MM.1S (cell line): Measurements from ENCODE around the gene CTAGE9.
"Not testable (repeated sequence)": the region's sequence is repeated elsewhere in the genome, so short reads cannot be mapped to it uniquely, and the experiment has no call there.

Experiments used
- DNase-seq: peaks from one replicate; pipeline ENCODE4 v3.0.0-alpha.2; 2015
- H2AFZ ChIP-seq: fragments of 300-600 bp; sonication (generic); 2 replicates; pipeline ENCODE4 v1.6.0; 2016; ENCODE audit warnings: antibody characterized with exemption, low read length
- H3F3A ChIP-seq: fragments of 300-600 bp; sonication (generic); 2 replicates; pipeline ENCODE4 v1.6.1; 2016; ENCODE audit warnings: mild to moderate bottlenecking, antibody characterized with exemption, low read length, moderate library complexity, mixed read lengths; ENCODE audit not compliant: insufficient read depth
- H3K27ac ChIP-seq: fragments of 300-600 bp; sonication (generic); 2 replicates; pipeline ENCODE4 v1.5.1; 2016; ENCODE audit warnings: mild to moderate bottlenecking, low read length
- H3K27me3 ChIP-seq: fragments of 300-600 bp; sonication (generic); replicated peaks from 2 replicates; pipeline ENCODE4 v1.6.0; 2016; ENCODE audit warnings: low read length; ENCODE audit not compliant: insufficient read depth
- H3K36me3 ChIP-seq: fragments of 300-600 bp; sonication (generic); replicated peaks from 2 replicates; pipeline ENCODE4 v1.6.1; 2016; ENCODE audit warnings: mild to moderate bottlenecking, low read length, mixed read lengths; ENCODE audit not compliant: insufficient read depth
- H3K4me1 ChIP-seq: fragments of 300-600 bp; sonication (generic); 2 replicates; pipeline ENCODE4 v1.6.1; 2016; ENCODE audit warnings: low read length, mixed read lengths
- H3K4me2 ChIP-seq: fragments of 300-600 bp; sonication (generic); 2 replicates; pipeline ENCODE4 v1.6.0; 2016; ENCODE audit warnings: low read depth, low read length
- H3K4me3 ChIP-seq: fragments of 300-600 bp; sonication (generic); 2 replicates; pipeline ENCODE4 v1.5.1; 2016; ENCODE audit warnings: low read length, mixed read lengths
- H3K79me2 ChIP-seq: fragments of 300-600 bp; sonication (generic); 2 replicates; pipeline ENCODE4 v1.6.1; 2016; ENCODE audit warnings: mixed run types, low read length, mixed read lengths
- H3K9ac ChIP-seq: fragments of 300-600 bp; sonication (generic); 2 replicates; pipeline ENCODE4 v1.6.1; 2016; ENCODE audit warnings: low read length, mixed read lengths
- H3K9me2 ChIP-seq: fragments of 300-600 bp; sonication (generic); replicated peaks from 2 replicates; pipeline ENCODE4 v1.6.1; 2016; ENCODE audit warnings: mild to moderate bottlenecking, low read length, mixed read lengths; ENCODE audit not compliant: insufficient read depth
- H3K9me3 ChIP-seq: fragments of 300-600 bp; sonication (generic); replicated peaks from 2 replicates; pipeline ENCODE4 v1.6.1; 2016; ENCODE audit warnings: mild to moderate bottlenecking, low read length, mixed read lengths; ENCODE audit not compliant: insufficient read depth
- H4K20me1 ChIP-seq: fragments of 300-600 bp; sonication (generic); 2 replicates; pipeline ENCODE4 v1.6.1; 2016; ENCODE audit warnings: mild to moderate bottlenecking, low read length, moderate library complexity, mixed read lengths; ENCODE audit not compliant: insufficient read depth
- CTCF ChIP-seq: fragments of 300-600 bp; sonication (generic); IDR thresholded peaks from 2 replicates; pipeline ENCODE4 v1.5.1; 2016; ENCODE audit warnings: antibody characterized with exemption, low read length, mixed read lengths
- EZH2 ChIP-seq: fragments of 300-600 bp; sonication (generic); optimal IDR thresholded peaks from 2 replicates; pipeline ENCODE3; 2017; ENCODE audit warnings: low read depth, mild to moderate bottlenecking, antibody characterized with exemption, low read length, mixed read lengths
- EZH2phosphoT487 ChIP-seq: fragments of 300-600 bp; sonication (generic); IDR thresholded peaks from 2 replicates; pipeline ENCODE4 v1.6.1; 2018; ENCODE audit warnings: antibody characterized with exemption, low read length

CTAGE9 gene, protein sequence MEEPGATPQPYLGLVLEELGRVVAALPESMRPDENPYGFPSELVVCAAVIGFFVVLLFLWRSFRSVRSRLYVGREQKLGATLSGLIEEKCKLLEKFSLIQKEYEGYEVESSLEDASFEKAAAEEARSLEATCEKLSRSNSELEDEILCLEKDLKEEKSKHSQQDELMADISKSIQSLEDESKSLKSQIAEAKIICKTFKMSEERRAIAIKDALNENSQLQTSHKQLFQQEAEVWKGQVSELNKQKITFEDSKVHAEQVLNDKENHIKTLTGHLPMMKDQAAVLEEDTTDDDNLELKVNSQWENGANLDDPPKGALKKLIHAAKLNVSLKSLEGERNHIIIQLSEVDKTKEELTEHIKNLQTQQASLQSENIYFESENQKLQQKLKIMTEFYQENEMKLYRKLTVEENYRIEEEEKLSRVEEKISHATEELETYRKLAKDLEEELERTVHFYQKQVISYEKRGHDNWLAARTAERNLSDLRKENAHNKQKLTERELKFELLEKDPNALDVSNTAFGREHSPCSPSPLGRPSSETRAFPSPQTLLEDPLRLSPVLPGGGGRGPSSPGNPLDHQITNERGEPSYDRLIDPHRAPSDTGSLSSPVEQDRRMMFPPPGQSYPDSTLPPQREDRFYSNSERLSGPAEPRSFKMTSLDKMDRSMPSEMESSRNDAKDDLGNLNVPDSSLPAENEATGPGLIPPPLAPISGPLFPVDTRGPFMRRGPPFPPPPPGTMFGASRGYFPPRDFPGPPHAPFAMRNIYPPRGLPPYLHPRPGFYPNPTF

DNA sequence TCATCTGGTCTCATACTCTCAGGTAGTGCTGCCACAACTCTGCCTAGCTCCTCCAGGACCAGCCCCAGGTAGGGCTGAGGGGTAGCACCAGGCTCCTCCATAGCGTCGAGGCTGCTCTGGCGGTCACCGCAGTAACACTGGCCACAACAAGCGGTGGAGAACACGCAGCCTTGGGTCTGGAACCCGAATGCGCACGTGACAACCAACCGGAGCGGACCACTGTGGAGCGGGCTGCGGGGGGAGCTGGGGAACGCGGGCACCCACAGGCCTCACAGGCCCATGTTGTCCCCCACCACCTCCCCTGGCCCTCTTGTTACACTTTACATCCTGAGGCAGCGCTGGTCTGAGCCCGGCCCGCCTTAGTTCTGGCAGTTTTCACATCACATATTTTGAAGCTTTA is at the start of gene CTAGE9:
Gene CTAGE9 (minus strand): TSS at position 101 of the 400 bp plus-strand sequence. CDS start 0 bp downstream, at position 101.
- H3K4me3 ChIP-seq = not testable (repeated sequence)

GRCh38 chr6:131758920-131759319 is 48.1 kb upstream of the CTAGE9 start:
- no peaks in the 10 kb centered on the region for H3K9me3 ChIP-seq
- H3K27me3 ChIP-seq = no peaks in the 10 kb centered on the region
- H3K9me2 ChIP-seq = no peaks in the 10 kb centered on the region
- no peak overlapping the region for H3K9ac ChIP-seq
- no peak overlapping the region for H3K27ac ChIP-seq
- no peaks in the 10 kb centered on the region for H3F3A ChIP-seq
- no peaks in the 10 kb centered on the region for H3K4me1 ChIP-seq
- no peak for DNase-seq
- no peak overlapping the region for H3K4me2 ChIP-seq
- H3K79me2 ChIP-seq = no peaks in the 10 kb centered on the region
- H4K20me1 ChIP-seq = no peaks in the 10 kb centered on the region
- H3K36me3 ChIP-seq = no peaks in the 10 kb centered on the region
- no peak overlapping the region for H3K4me3 ChIP-seq
- H2AFZ ChIP-seq = no peak overlapping the region
- no peak for TF ChIP-seq CTCF
- no peak for TF ChIP-seq EZH2
- TF ChIP-seq EZH2phosphoT487 = no peak

More for the DNA sequence above, at the start of gene CTAGE9:
- not testable (repeated sequence) for H3K27me3 ChIP-seq, H3K4me1 ChIP-seq, H3K36me3 ChIP-seq, H3F3A ChIP-seq, H3K9ac ChIP-seq, H2AFZ ChIP-seq, H3K27ac ChIP-seq, H3K9me3 ChIP-seq, H3K79me2 ChIP-seq, DNase-seq, H3K9me2 ChIP-seq, H4K20me1 ChIP-seq, H3K4me2 ChIP-seq

DNA sequence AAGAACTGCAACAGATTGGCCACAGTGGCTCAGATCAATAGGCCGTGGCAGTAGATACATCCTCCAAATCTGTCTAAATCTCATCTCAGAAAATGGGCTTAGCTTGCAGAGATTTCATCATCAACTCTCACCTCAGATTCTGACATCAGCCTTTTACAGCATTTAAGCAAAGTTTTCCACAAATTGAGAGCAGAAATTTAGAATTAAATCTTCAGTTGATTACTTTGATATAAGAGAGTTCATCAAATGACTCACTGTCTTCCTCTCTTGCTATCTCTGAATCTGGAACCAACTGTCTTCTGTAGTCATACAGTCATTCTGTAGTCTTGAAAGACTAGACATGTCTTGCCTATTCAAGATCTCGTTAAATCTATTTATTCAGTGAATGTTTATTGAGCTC is 45.2 kb upstream of the CTAGE9 start:
- Histone ChIP-seq H3F3A (no peaks in the 10 kb centered on the region), H3K27me3 (no peaks in the 10 kb centered on the region), H3K4me2 (no peak overlapping the region), H3K79me2 (no peaks in the 10 kb centered on the region), H3K27ac (no peak overlapping the region), H4K20me1 (no peaks in the 10 kb centered on the region), H3K4me1 (no peaks in the 10 kb centered on the region), H3K9me2 (no peaks in the 10 kb centered on the region), H3K36me3 (no peaks in the 10 kb centered on the region), H3K9ac (no peak overlapping the region), H3K4me3 (no peak overlapping the region), H2AFZ (no peak overlapping the region), H3K9me3 (no peaks in the 10 kb centered on the region)
- no peak for TF ChIP-seq EZH2
- no peak for TF ChIP-seq EZH2phosphoT487
- no peak for TF ChIP-seq CTCF
- DNase-seq = no peak

GRCh38 chr6:131755597-131755996 is 44.8 kb upstream of the CTAGE9 start:
- H3F3A ChIP-seq = no peaks in the 10 kb centered on the region
- H3K9me3 ChIP-seq = no peaks in the 10 kb centered on the region
- no peak overlapping the region for H3K4me2 ChIP-seq
- no peak overlapping the region for H3K27ac ChIP-seq
- TF ChIP-seq CTCF (no peak), EZH2phosphoT487 (no peak), EZH2 (no peak)
- H3K4me1 ChIP-seq = no peaks in the 10 kb centered on the region
- no peaks in the 10 kb centered on the region for H4K20me1 ChIP-seq
- no peak overlapping the region for H3K4me3 ChIP-seq
- H3K79me2 ChIP-seq = no peaks in the 10 kb centered on the region
- no peaks in the 10 kb centered on the region for H3K27me3 ChIP-seq
- H3K36me3 ChIP-seq = no peaks in the 10 kb centered on the region
- DNase-seq = no peak
- H3K9ac ChIP-seq = no peak overlapping the region
- no peak overlapping the region for H2AFZ ChIP-seq
- H3K9me2 ChIP-seq = no peaks in the 10 kb centered on the region
